OCI-LY7 (cell line): ENCODE measurements around the gene LRP2. TPM values are rescaled to one million over a fixed set of nuclear protein-coding genes. Genes with fewer than 3 reads are reported as not detected.

Experiments
- BruUV-seq: library from RNA; stranded (reverse); fragments of 400-500 nt; replicated peaks from 2 replicates; lab custom pipeline; 2021; lab: Mats Ljungman, UMichigan
- CTCF ChIA-PET: fragments of 300-600 bp; sonication (Branson Sonifier 250); formaldehyde crosslinking; loops from one replicate; lab custom pipeline; 2022; ENCODE audit warnings: antibody characterized with exemption; ENCODE audit not compliant: unreplicated experiment; lab: Charles Lee
- POLR2A ChIA-PET: fragments of 300-600 bp; sonication (Branson Sonifier 250); formaldehyde crosslinking; loops from one replicate; lab custom pipeline; 2022; ENCODE audit warnings: antibody characterized with exemption; lab: Charles Lee
- DNase-seq: peaks from one replicate; pipeline ENCODE4 v3.0.0-alpha.2; 2015; ENCODE audit warnings: low spot score
- H2AFZ ChIP-seq: fragments of 200-600 bp; sonication (generic), shearing (Covaris generic); 2 replicates; pipeline ENCODE4 v1.6.1; 2014; ENCODE audit warnings: mild to moderate bottlenecking, antibody characterized with exemption, low read length, moderate library complexity
- H3K27ac ChIP-seq: fragments of 200-600 bp; sonication (generic); 2 replicates; pipeline ENCODE4 v1.5.1; 2014; ENCODE audit warnings: mixed run types, low read depth, mild to moderate bottlenecking, moderate library complexity, low read length, inconsistent platforms; ENCODE audit not compliant: poor library complexity, severe bottlenecking
- H3K36me3 ChIP-seq: fragments of 200-600 bp; sonication (generic); 2 replicates; pipeline ENCODE4 v1.6.1; 2014; ENCODE audit warnings: mild to moderate bottlenecking, antibody characterized with exemption, low read length, moderate library complexity, mixed read lengths; ENCODE audit not compliant: insufficient read depth
- H3K4me1 ChIP-seq: fragments of 200-600 bp; sonication (generic); 2 replicates; pipeline ENCODE4 v1.5.1; 2014; ENCODE audit warnings: mild to moderate bottlenecking, low read length; ENCODE audit not compliant: insufficient read depth, poor library complexity, severe bottlenecking
- H3K4me2 ChIP-seq: fragments of 200-600 bp; sonication (generic); 2 replicates; pipeline ENCODE4 v1.6.1; 2014; ENCODE audit warnings: mild to moderate bottlenecking, low read length
- H3K4me3 ChIP-seq: fragments of 200-600 bp; sonication (generic); 2 replicates; pipeline ENCODE4 v1.5.1; 2014; ENCODE audit warnings: mild to moderate bottlenecking, low read depth, low read length; ENCODE audit not compliant: poor library complexity, severe bottlenecking
- H3K79me2 ChIP-seq: fragments of 200-600 bp; sonication (generic); 2 replicates; pipeline ENCODE4 v1.6.1; 2016; ENCODE audit warnings: low read depth, mild to moderate bottlenecking, low read length, moderate library complexity, mixed read lengths; ENCODE audit not compliant: insufficient read depth
- H3K9me2 ChIP-seq: fragments of 200-600 bp; sonication (generic); 2 replicates; pipeline ENCODE4 v1.6.1; 2016; ENCODE audit warnings: mild to moderate bottlenecking, low read length, mixed read lengths; ENCODE audit not compliant: insufficient read depth
- H3K9me3 ChIP-seq: fragments of 200-600 bp; sonication (generic); 2 replicates; pipeline ENCODE4 v1.6.1; 2014; ENCODE audit warnings: mild to moderate bottlenecking, mixed run types, low read length, mixed read lengths
- H4K20me1 ChIP-seq: fragments of 200-600 bp; sonication (generic); 2 replicates; pipeline ENCODE4 v1.6.1; 2014; ENCODE audit warnings: mild to moderate bottlenecking, antibody characterized with exemption, low read length, moderate library complexity, mixed read lengths; ENCODE audit not compliant: insufficient read depth
- CTCF ChIP-seq: fragments of 200-600 bp; sonication (generic); conservative IDR thresholded peaks from 2 replicates; pipeline ENCODE4 v1.5.1; 2014; ENCODE audit warnings: mild to moderate bottlenecking, antibody characterized with exemption, low read length, moderate library complexity, mixed read lengths
- EZH2phosphoT487 ChIP-seq: fragments of 200-600 bp; sonication (generic); IDR thresholded peaks from 2 replicates; pipeline ENCODE4 v1.6.1; 2018; ENCODE audit warnings: low read depth, borderline replicate concordance, mild to moderate bottlenecking, mixed run types, antibody characterized with exemption, low read length, moderate library complexity, mixed read lengths
- intact Hi-C: fragments of 100-400 bp; cut with micrococcal nuclease; formaldehyde crosslinking; loops from one replicate; pipeline ENCODE4 v1.10.0; 2022; ENCODE audit not compliant: unreplicated experiment
- total RNA-seq, 2 experiments: library from RNA; depleted of rRNA in 1 of 2; stranded (reverse); fragments of >200 nt in 1 of 2; shearing (Covaris generic) in 1 of 2; gene quantifications; 2 replicates each; pipeline ENCODE4 v1.2.3, GENCODE V29; 2014 to 2022

The LRP2 gene
- total RNA-seq, 2 experiments from 2014 or later = 0.89 TPM; not detected in 1

GRCh38 chr2:169265591-169265990, 96.7 kb downstream of the LRP2 start:
- H3K36me3 ChIP-seq = no peaks in the 10 kb centered on the region
- ChIA-PET CTCF (no interaction called here), POLR2A (interaction anchor here (0.9 kb wide), 1 partner anchor 29 kb away, joined by 4 read pairs; no protein-coding TSS in a partner anchor)
- BruUV-seq = no TSS peak
- H3K27ac ChIP-seq = no peak overlapping the region
- no peak overlapping the region for H3K4me3 ChIP-seq
- H3K4me1 ChIP-seq = no peaks in the 10 kb centered on the region
- DNase-seq = no peak
- no peaks in the 10 kb centered on the region for H3K9me2 ChIP-seq
- H2AFZ ChIP-seq = no peak overlapping the region
- H4K20me1 ChIP-seq = no peaks in the 10 kb centered on the region
- intact Hi-C loops = no loop called here
- H3K4me2 ChIP-seq = no peak overlapping the region
- TF ChIP-seq EZH2phosphoT487 = no peak
- TF ChIP-seq CTCF = no peak
- no peaks in the 10 kb centered on the region for H3K9me3 ChIP-seq
- H3K79me2 ChIP-seq = no peaks in the 10 kb centered on the region

GRCh38 chr2:169260846-169261642, 101.3 kb downstream of the LRP2 start:
- no peaks in the 10 kb centered on the region for H3K9me2 ChIP-seq
- H4K20me1 ChIP-seq = no peaks in the 10 kb centered on the region
- H3K9me3 ChIP-seq = no peaks in the 10 kb centered on the region
- H3K36me3 ChIP-seq = no peaks in the 10 kb centered on the region
- H3K4me1 ChIP-seq = no peaks in the 10 kb centered on the region
- no peak for DNase-seq
- H3K4me3 ChIP-seq = no peak overlapping the region
- intact Hi-C loops = no loop called here
- no peaks in the 10 kb centered on the region; the same call in 1 of the 2 replicates for H3K79me2 ChIP-seq
- H3K4me2 ChIP-seq = no peak overlapping the region
- TF ChIP-seq CTCF (no peak), EZH2phosphoT487 (no peak)
- H2AFZ ChIP-seq = no peak overlapping the region
- POLR2A ChIA-PET = no interaction called here
- CTCF ChIA-PET = no interaction called here
- no peak overlapping the region for H3K27ac ChIP-seq
- no TSS peak for BruUV-seq

DNA sequence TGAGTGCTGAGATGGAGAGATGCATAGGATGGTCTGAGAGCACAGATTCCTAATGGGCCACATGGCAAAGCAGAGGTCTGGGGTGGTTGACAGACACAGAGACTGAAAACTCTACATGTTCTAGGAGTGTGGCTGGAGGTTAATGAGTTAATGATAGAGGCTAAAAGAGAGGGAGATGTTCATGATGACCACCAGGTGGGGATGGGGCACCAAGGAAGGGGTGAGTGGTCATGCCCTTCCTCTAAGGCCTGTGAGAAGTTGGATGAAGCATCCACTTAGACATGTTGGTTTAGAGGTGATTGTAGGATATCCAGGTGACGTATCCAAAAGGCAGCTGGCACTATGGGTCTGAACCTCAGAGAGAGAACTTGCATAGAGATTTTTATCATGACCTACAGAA, 102.1 kb downstream of the LRP2 start:
- intact Hi-C loops = no loop called here
- POLR2A ChIA-PET = no interaction called here

More for the DNA sequence above, 102.1 kb downstream of the LRP2 start:
- Histone ChIP-seq H2AFZ (no peak overlapping the region), H3K4me2 (no peak overlapping the region), H3K4me3 (no peak overlapping the region), H4K20me1 (no peaks in the 10 kb centered on the region), H3K27ac (no peak overlapping the region), H3K36me3 (no peaks in the 10 kb centered on the region), H3K79me2 (no peaks in the 10 kb centered on the region; the same call in 1 of the 2 replicates), H3K4me1 (no peaks in the 10 kb centered on the region), H3K9me3 (no peaks in the 10 kb centered on the region), H3K9me2 (no peaks in the 10 kb centered on the region)
- no TSS peak for BruUV-seq
- DNase-seq = no peak
- TF ChIP-seq EZH2phosphoT487 (no peak), CTCF (no peak)
- CTCF ChIA-PET = no interaction called here
